GM19238 (cell line): ENCODE measurements around the gene JAKMIP3.

Source experiments
- DNase-seq: peaks from one replicate; pipeline ENCODE4 v3.0.0; 2011; ENCODE audit warnings: low spot score; ENCODE audit not compliant: insufficient read length

JAKMIP3 gene

DNA sequence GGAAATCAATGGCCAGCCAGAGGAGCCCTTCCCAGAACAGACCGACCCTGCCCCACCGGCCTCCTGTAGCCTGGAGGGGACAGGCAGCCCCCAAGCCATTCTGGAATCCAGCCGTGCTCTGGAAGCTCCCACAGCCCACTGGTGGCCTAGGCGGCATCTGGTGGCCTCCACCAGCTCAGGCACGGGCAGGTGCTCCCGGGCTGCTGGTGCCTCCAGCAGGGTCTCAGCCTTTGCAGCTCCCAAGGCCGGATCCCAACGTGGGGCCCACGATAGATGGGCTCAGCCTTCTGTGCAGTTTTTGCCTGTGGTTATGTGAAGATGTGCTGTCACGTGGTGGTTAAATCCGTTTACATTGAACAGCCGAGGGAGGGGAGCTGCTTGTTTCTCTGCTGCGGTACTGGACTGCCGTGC is 44.4 kb downstream of the JAKMIP3 start:
- DNase-seq, result no peak

DNA sequence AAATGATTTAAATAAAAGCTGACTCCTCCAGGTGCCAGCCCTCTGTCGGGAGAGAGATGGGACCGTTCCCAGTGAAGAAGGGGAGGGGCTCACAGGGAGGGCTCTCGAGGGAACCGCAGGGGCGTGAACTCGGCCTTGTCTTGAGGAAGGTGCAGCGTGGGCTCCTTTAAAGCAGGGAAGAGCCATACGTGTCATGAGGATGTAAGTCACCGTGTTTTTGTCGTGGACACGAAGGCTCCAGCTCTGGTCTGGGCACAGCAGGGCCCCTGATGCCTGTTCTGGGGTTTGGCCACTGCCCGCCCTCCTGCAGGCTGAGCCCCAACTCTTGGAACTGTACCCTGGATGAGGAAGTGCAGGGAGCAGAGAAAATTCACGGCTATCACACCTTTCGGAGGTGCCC is 45.0 kb downstream of the JAKMIP3 start:
- DNase-seq, result no peak

DNA sequence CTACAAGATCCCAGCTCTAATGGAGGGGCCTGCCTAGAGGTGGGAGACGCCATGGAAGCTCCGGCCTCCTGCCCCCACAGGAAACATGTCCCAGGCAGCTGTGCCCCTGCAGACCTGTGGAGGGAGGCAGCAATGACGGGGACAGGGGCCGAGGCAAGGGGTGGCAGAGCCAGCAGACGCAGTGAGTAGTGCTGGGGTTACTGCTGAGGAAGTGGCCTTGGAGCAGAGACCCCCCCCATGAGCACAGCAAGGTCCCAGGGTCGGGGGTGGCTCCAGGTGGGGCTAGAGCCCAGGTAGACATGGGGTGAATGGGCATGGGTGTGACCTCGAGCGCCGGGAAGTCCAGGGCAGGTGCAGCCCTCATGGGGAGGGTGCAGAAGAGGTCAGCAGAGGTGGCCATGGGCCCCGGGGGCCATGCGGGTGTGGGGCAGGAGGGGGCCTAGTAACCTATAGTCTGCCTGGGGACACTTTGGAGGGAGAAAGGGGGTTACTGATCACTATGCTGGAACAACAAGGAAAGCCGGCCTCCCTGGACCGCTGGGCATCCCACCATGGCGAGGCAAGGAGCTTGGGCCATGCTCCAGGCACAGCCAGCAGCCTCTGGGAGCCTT is 45.5 kb downstream of the JAKMIP3 start:
- no peak for DNase-seq

DNA sequence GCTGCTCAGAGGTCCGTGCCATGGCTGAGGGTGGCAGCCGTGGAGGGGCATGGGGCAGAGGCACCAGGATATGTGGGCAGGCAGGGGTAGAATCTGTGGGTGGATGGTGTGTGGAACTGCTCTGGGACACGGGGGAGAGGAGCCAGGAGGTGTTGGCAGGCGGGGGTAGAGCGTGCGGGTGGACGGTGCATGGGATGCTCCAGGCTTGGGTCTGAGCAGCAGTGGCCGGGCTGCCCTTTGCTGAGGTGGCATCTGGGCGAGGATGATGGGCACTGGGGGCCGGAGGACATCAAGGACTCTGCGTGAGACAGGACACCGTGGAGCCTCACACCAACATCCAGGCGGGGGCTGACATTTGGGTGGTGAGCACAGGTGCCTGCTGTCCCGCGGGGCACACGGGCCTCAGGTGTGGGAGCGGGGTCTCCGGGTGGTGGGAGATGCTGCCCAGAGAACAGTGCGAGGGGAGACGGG is 46.2 kb downstream of the JAKMIP3 start:
- DNase-seq, result no peak

DNA sequence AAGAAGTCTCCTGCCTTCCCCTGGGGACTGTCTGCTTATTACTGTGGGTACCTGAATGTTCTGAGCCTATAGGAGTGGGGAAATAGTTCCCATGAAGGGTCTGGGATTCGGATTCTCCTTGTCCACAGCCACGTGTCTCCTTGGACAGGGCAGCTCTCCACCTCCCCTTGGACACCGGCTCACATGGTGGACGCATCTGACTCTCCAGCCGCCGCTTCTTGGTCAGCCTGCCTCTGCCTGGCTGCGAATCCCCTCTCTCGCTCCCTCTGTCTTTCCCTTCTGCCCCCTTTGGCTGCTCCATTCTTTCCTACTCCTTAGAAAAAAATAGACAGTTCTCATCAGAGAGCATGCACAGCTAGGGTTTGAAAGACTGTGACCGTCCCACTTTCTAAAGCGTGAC is 46.9 kb downstream of the JAKMIP3 start:
- no peak for DNase-seq

DNA sequence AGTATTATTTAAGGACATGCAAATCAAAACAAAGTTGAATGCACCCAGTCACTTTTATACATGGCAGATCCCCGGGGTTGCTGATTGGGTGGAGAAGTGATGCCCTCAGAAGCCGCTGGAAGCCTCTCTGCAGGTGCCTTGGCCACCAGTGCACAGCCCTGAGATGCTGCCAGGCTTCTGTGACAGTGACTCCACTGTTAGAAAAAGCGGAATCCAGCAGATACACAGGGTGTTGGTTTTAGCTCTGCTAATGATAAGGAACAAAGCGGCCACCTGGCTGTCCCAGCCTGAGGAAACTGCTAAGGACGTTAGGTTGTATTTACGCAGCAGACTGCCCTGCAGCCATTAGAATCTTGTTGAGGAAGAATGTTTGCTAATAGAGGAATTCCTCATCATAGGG is 47.5 kb downstream of the JAKMIP3 start:
- no peak for DNase-seq

DNA sequence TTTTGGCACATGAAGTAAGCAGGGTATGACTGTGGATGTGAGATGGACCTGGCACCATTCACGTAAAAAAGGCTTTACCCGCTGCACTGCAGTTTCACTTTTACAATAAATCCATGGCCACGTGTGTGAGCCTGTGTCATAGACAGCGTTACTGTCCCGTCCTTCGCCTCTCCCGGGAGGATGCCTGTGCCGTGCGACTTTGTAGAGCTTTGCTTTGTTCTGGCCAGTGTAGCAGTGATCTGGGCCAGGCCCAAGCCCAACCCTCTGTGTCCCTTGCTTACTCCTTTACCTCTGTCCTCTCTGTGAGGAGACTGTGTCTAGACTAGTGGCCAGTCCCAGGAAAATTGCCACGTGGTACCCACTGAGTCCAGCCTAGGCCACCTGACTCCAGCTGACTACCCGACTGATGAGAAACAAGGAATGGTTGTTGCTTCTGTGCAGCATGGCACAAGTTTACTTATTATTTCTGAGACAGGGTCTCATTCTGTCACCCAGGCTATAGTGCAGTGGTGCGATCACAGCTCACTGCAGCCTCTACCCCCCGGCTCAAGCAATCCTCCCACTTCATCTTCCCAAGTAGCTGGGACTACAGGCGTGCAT is 48.1 kb downstream of the JAKMIP3 start:
- no peak for DNase-seq

DNA sequence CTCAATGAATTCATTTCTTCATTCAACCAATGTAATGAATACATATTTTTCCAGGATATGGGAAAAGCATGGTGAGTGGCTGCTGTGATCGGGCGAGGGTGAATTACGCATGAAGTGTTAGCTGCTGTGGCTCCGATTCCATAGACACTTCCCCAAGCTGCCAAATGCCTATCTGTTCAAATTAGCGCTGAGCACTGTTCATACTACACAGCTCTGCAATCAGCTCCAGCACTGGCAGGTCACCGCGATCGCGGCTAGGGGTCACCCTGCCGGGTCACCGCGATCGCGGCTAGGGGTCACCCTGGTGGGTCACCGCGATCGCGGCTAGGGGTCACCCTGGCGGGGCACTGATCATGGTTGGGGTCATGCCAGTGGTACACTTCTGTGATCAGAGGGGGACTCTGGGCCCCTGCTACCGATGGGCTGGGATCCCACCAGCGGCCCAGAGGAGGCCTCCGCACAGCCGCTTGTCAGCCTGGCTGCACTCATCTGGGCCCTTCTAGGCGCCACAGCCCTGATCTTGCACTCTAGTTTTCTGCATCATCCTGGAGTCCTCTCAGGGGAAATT is 49.3 kb downstream of the JAKMIP3 start:
- no peak for DNase-seq
